HCT116 (cell line): ENCODE data around the gene EYA4. TPM values are rescaled to one million over a fixed set of nuclear protein-coding genes. Genes with fewer than 3 reads are reported as not detected.

Experiments used
- ATAC-seq: fragments of 200-7000 bp; cut with Tn5 transposase; 2 replicates; pipeline ENCODE4 v1.9.1; 2020; ENCODE audit warnings: mild to moderate bottlenecking, moderate library complexity
- BruUV-seq: library from RNA; stranded (reverse); fragments of 400-500 nt; replicated peaks from 2 replicates; lab custom pipeline; 2021; lab: Mats Ljungman, UMichigan
- CTCF ChIA-PET: fragments of 300-600 bp; sonication (Branson Sonifier 250); formaldehyde crosslinking; loops from one replicate; lab custom pipeline; 2021; ENCODE audit warnings: antibody characterized with exemption; lab: Charles Lee
- POLR2A ChIA-PET: fragments of 300-600, 350-600 bp; sonication (Branson Sonifier 250); formaldehyde crosslinking; loops from one replicate; lab custom pipeline; 2021; ENCODE audit warnings: antibody characterized with exemption; lab: Charles Lee
- RAD21 ChIA-PET, 2 experiments: fragments of 300-600 bp; sonication (Branson Sonifier 250); formaldehyde crosslinking; loops; one replicate each; lab custom pipeline; 2023; ENCODE audit warnings: low total read pairs in 2 of 2; ENCODE audit not compliant: uncharacterized antibody in 2 of 2, unreplicated experiment in 2 of 2, low non-redundant PET in 1 of 2; lab: Charles Lee
- DNase-seq: peaks from one replicate; pipeline ENCODE4 v3.0.0-alpha.2; 2010; ENCODE audit warnings: low read depth, low spot score
- H2AFZ ChIP-seq: fragments of 200-600 bp; shearing (Covaris generic), sonication (generic); 2 replicates; pipeline ENCODE4 v1.6.1; 2017; ENCODE audit warnings: low read depth, mixed run types, mixed read lengths, antibody characterized with exemption, low read length; ENCODE audit not compliant: poor library complexity, severe bottlenecking
- H3K27ac ChIP-seq: 2 replicates; pipeline ENCODE4 v1.5.1; 2012; ENCODE audit warnings: low read depth, low read length
- H3K27me3 ChIP-seq: fragments of 200-600 bp; sonication (generic); 2 replicates; pipeline ENCODE4 v1.6.1; 2016; ENCODE audit warnings: mixed run types, low read length, mixed read lengths; ENCODE audit not compliant: insufficient read depth
- H3K36me3 ChIP-seq, 2 experiments: fragments of 200-500 bp in 1 of 2; fragments of 200-600 bp in 1 of 2; sonication (Bioruptor generic) in 1 of 2; sonication (generic) in 1 of 2; 2 replicates each; pipeline versions ENCODE4 v1.5.1 to v1.6.1; 2014 to 2016; ENCODE audit warnings: low read length in 2 of 2, inconsistent platforms in 1 of 2, mixed read lengths in 1 of 2, mixed run types in 1 of 2; ENCODE audit not compliant: insufficient read depth in 2 of 2, control insufficient read depth in 1 of 2
- H3K4me1 ChIP-seq, 2 experiments: fragments of 200-600 bp in 1 of 2; sonication (generic) in 1 of 2; 2 replicates each; pipeline versions ENCODE4 v1.5.1 to v1.6.1; 2012 to 2017; ENCODE audit warnings: low read length in 2 of 2, inconsistent platforms in 1 of 2, mild to moderate bottlenecking in 1 of 2, mixed read lengths in 1 of 2, mixed run types in 1 of 2, moderate library complexity in 1 of 2; ENCODE audit not compliant: insufficient read depth in 2 of 2, control insufficient read depth in 1 of 2
- H3K4me2 ChIP-seq: fragments of 200-600 bp; sonication (generic); 2 replicates; pipeline ENCODE4 v1.6.1; 2017; ENCODE audit warnings: mixed run types, low read length, mixed read lengths
- H3K4me3 ChIP-seq, 2 experiments: fragments of 200-600 bp in 1 of 2; sonication (generic) in 1 of 2; replicated peaks in 1 of 2; 2 replicates each; pipeline ENCODE4 v1.5.1; 2011 to 2016; ENCODE audit warnings: low read length in 2 of 2, control low read depth in 1 of 2, low read depth in 1 of 2, mild to moderate bottlenecking in 1 of 2, mixed read lengths in 1 of 2, mixed run types in 1 of 2
- H3K79me2 ChIP-seq: fragments of 200-600 bp; sonication (generic); 2 replicates; pipeline ENCODE4 v1.6.1; 2017; ENCODE audit warnings: mild to moderate bottlenecking, mixed run types, low read length, moderate library complexity, mixed read lengths; ENCODE audit not compliant: insufficient read depth
- H3K9ac ChIP-seq: fragments of 200-600 bp; sonication (generic); 2 replicates; pipeline ENCODE4 v1.6.1; 2016; ENCODE audit warnings: low read length, mixed read lengths
- H3K9me2 ChIP-seq: fragments of 200-600 bp; sonication (generic), shearing (Covaris generic); 2 replicates; pipeline ENCODE4 v1.6.1; 2017; ENCODE audit warnings: mixed run types, mild to moderate bottlenecking, moderate library complexity; ENCODE audit not compliant: insufficient read depth
- H3K9me3 ChIP-seq, 2 experiments: fragments of 200-500 bp in 1 of 2; fragments of 200-600 bp in 1 of 2; sonication (Bioruptor generic) in 1 of 2; sonication (generic) in 1 of 2; 2 replicates each; pipeline ENCODE4 v1.6.1; 2014 to 2017; ENCODE audit warnings: low read length in 2 of 2, mixed read lengths in 2 of 2, inconsistent platforms in 1 of 2, low read depth in 1 of 2, mild to moderate bottlenecking in 1 of 2, mixed run types in 1 of 2, moderate library complexity in 1 of 2; ENCODE audit not compliant: control insufficient read depth in 1 of 2, insufficient read depth in 1 of 2
- H4K20me1 ChIP-seq: fragments of 200-600 bp; sonication (generic), shearing (Covaris generic); 2 replicates; pipeline ENCODE4 v1.6.1; 2017; ENCODE audit warnings: mixed run types, mild to moderate bottlenecking, moderate library complexity; ENCODE audit not compliant: insufficient read depth
- CBX3 ChIP-seq: IDR thresholded peaks from 2 replicates; pipeline ENCODE4 v1.6.1; 2012; ENCODE audit warnings: low read depth
- CEBPB ChIP-seq: IDR thresholded peaks from 2 replicates; pipeline ENCODE4 v1.6.1; 2012; ENCODE audit warnings: low read depth
- EZH2phosphoT487 ChIP-seq: fragments of 200-600 bp; IDR thresholded peaks from 2 replicates; pipeline ENCODE4 v1.6.1; 2018; ENCODE audit warnings: antibody characterized with exemption, borderline replicate concordance
- FOSL1 ChIP-seq: IDR thresholded peaks from 2 replicates; pipeline ENCODE4 v1.6.1; 2012; ENCODE audit warnings: low read depth
- JUND ChIP-seq: IDR thresholded peaks from 2 replicates; pipeline ENCODE4 v1.6.1; 2012
- MAX ChIP-seq: IDR thresholded peaks from 2 replicates; pipeline ENCODE4 v1.6.1; 2012
- POLR2A ChIP-seq: IDR thresholded peaks from 2 replicates; pipeline ENCODE4 v1.7.0; 2011; ENCODE audit warnings: borderline replicate concordance; ENCODE audit not compliant: insufficient read depth, insufficient read length; ENCODE audit errors: extremely low read depth
- POLR2AphosphoS5 ChIP-seq: IDR thresholded peaks from 2 replicates; pipeline ENCODE4 v1.6.1; 2011; ENCODE audit warnings: mild to moderate bottlenecking, low read depth, low read length, moderate library complexity
- RAD21 ChIP-seq: IDR thresholded peaks from 2 replicates; pipeline ENCODE4 v1.6.1; 2012; ENCODE audit warnings: low read depth, mild to moderate bottlenecking
- SIN3A ChIP-seq: IDR thresholded peaks from 2 replicates; pipeline ENCODE4 v1.6.1; 2012; ENCODE audit warnings: low read depth
- SP1 ChIP-seq: IDR thresholded peaks from 2 replicates; pipeline ENCODE4 v1.6.1; 2012; ENCODE audit warnings: low read depth
- TCF7L2 ChIP-seq: IDR thresholded peaks from 2 replicates; pipeline ENCODE4 v1.7.0; 2011; ENCODE audit warnings: borderline replicate concordance, inconsistent platforms; ENCODE audit not compliant: insufficient read depth, insufficient read length; ENCODE audit errors: extremely low read depth
- YY1 ChIP-seq: IDR thresholded peaks from 2 replicates; pipeline ENCODE4 v1.6.1; 2011; ENCODE audit warnings: low read length, low read depth, moderate library complexity, mild to moderate bottlenecking; ENCODE audit not compliant: insufficient replicate concordance; ENCODE audit errors: extremely low read depth
- ZBTB33 ChIP-seq: IDR thresholded peaks from 2 replicates; pipeline ENCODE4 v1.6.1; 2011; ENCODE audit warnings: mild to moderate bottlenecking, low read length, moderate library complexity; ENCODE audit not compliant: insufficient replicate concordance; ENCODE audit errors: extremely low read depth
- ZFX ChIP-seq: fragments of 450-650 bp; IDR thresholded peaks from 2 replicates; pipeline ENCODE4 v1.6.1; 2017
- ZNF274 ChIP-seq: fragments of 200-500 bp; sonication (Bioruptor generic); IDR thresholded peaks from 2 replicates; pipeline ENCODE4 v1.6.1; 2014; ENCODE audit warnings: mild to moderate bottlenecking, low read depth, low read length, inconsistent platforms
- intact Hi-C: fragments of 100-400 bp; cut with micrococcal nuclease; formaldehyde crosslinking; loops from 2 replicates; pipeline ENCODE4 v1.10.0; 2022
- total RNA-seq: library from RNA; stranded (reverse); gene quantifications from one replicate; pipeline ENCODE4 v1.2.1, GENCODE V29; 2021; ENCODE audit not compliant: unreplicated experiment

Gene EYA4
- total RNA-seq, 1 experiment from 2014 or later: not detected

- Histone ChIP-seq H3K36me3 (no peaks in the 10 kb centered on the region), H4K20me1 (no peaks in the 10 kb centered on the region), H2AFZ (no peak overlapping the region), H3K27me3 (peaks cover 5% of the 10 kb centered on the region; the same call in 1 of the 2 replicates), H3K4me2 (no peak overlapping the region), H3K79me2 (no peaks in the 10 kb centered on the region), H3K4me1 (no peaks in the 10 kb centered on the region), H3K27ac (no peak overlapping the region), H3K9me3 (no peaks in the 10 kb centered on the region), H3K4me3 (no peak overlapping the region), H3K9me2 (no peaks in the 10 kb centered on the region), H3K9ac (no peak overlapping the region)
- DNase-seq (no peak), ATAC-seq (no peak)
- intact Hi-C loops: no loop called here
- CTCF ChIA-PET: no interaction called here
- RAD21 ChIA-PET: no interaction called here
- no TSS peak for BruUV-seq
- POLR2A ChIA-PET: no interaction called here
- TF ChIP-seq ZBTB33 (no peak), CEBPB (no peak), YY1 (no peak), RAD21 (no peak), FOSL1 (no peak)
Observed at GRCh38 chr6:133411757-133412156, 170.6 kb downstream of the EYA4 start.

- TF ChIP-seq EZH2phosphoT487 (no peak), JUND (no peak), POLR2AphosphoS5 (no peak), SP1 (no peak), CBX3 (no peak), TCF7L2 (no peak), CEBPB (no peak), SIN3A (no peak), ZFX (no peak), ZNF274 (no peak), ZBTB33 (no peak), MAX (no peak), POLR2A (no peak), FOSL1 (no peak)
- Histone ChIP-seq H2AFZ (no peak overlapping the region), H3K4me1 (no peaks in the 10 kb centered on the region), H3K36me3 (no peaks in the 10 kb centered on the region), H3K9me2 (no peaks in the 10 kb centered on the region), H3K4me2 (no peak overlapping the region), H3K9ac (no peak overlapping the region), H3K27me3 (no peaks in the 10 kb centered on the region; the same call in 1 of the 2 replicates), H3K4me3 (no peak overlapping the region), H4K20me1 (no peaks in the 10 kb centered on the region), H3K79me2 (no peaks in the 10 kb centered on the region), H3K27ac (no peak overlapping the region), H3K9me3 (no peaks in the 10 kb centered on the region)
- ChIA-PET RAD21 (no interaction called here), POLR2A (no interaction called here), CTCF (no interaction called here)
- intact Hi-C loops: no loop called here
- no TSS peak for BruUV-seq
- no peak for DNase-seq
- no peak for ATAC-seq
Observed at GRCh38 chr6:133415262-133415661, 174.1 kb downstream of the EYA4 start.
